ENCODE data around the gene C9orf153.
"Not testable (repeated sequence)": the region's sequence is repeated elsewhere in the genome, so short reads cannot be mapped to it uniquely, and the experiment has no call there.

Gene C9orf153

DNA sequence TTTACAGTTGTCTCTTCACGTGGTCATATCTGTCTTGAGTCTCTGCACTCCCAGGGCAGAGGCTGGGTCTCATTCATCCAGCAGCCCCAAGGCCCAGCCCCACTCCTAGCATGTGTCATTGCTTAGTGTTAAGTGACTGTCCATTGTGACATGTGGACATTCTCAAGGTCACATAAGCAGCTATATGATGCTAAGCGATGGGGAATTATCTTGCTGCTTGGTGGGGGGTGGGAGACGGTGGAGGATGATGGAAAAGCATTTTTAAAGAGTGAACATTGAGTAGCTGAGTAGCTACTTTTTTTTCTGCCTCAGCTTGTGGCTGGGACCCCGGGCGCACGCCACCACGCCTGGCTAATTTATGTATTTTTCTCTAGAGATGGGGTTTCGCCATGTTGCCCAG lies at the start of gene C9orf153:
TSS of gene C9orf153 (minus strand) at position 101 of the 400 bp plus-strand sequence. CDS start 30,054 bp downstream, outside the sequence.
- DNase-seq = no peak

DNA sequence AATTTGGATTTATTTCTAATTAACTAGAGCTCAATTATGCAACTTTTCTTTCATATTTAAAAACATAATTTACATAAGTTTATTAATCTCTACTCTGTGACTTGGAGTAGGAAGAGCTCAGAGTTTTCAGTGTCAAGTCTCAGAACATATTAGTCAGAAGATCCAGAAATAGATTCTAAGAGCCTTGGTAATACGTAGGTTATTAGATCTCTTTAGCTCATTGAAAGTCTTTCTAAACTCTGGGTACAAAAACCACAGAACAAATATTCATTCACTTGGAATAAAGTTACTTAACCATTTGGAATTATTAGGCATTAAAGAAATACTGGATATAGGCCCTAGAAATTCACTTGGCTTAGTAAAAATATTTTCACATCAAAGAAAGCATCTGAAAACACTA lies 49.2 kb upstream of the C9orf153 start:
- no peak for DNase-seq

DNA sequence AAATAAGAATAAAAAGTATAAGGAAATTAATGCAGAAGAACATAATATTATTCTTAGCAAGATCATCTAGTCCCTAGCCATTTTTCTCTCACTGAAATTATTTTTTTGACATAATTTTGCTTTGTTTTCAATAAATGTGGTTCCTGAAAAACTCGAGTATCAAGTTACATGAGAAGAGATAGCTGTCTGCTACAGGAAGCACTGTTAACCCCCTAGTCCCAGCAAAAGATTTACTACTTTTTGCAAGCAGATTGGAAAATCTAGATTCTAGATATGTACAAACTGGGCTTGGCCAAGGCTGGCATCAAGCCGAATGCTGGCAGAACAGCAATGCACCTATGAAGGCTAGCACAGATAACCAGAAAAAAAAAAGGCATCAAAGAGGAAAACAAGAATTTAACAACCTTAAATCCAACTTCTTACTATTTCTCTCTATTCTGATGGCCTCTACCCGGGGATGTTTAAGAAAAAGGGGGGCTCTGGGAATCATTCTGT lies 44.8 kb upstream of the C9orf153 start:
- DNase-seq = no peak

DNA sequence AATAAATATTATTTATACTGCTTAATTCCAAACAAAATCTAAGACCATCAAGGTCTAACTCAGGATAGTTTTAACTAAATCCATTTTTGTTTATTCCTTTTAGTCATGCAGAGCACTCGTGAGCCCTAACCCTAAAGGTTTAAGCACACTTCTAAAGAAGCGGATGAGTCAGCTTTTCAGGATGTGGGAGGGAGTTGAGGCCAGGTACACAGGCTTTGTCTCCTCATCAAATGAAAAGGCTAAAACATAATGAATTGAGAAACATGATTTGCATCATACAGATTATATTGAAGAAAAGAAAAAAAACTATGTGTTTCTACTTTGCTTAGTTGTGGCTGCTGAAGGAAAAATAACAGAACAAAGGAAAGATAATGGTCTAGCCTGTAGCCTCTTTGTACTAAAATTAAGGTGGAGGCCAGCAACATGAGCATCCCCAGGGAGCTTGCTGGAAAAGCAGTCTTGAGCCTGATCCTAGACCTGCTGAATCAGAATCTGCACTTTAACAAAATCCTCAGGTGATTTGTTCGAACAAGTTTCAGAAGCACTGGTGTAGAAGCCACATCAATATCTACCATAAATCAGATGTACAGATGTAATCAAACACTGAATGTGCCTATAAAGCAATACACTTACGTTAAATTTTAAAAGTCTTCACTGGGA lies 44.0 kb upstream of the C9orf153 start:
- DNase-seq = no peak

DNA sequence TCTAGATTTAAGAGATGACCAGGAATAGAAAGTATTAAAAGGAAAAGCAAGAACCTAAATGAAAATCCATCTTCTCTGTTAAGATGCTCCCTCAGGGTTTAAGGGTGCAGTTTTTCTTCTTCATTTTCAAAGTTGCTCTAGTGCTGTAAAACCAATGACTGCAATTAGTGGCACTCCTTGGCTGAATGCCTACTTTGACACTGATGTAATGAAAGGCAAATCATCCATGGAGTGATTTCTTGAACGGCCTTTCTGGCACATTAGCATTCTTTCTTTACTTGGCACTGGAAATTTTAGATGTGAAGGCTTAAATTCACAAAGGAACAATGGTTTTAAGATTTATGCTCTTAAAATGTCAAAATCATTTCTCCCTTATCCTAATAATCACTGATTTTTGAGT lies 42.2 kb upstream of the C9orf153 start:
- DNase-seq = no peak

DNA sequence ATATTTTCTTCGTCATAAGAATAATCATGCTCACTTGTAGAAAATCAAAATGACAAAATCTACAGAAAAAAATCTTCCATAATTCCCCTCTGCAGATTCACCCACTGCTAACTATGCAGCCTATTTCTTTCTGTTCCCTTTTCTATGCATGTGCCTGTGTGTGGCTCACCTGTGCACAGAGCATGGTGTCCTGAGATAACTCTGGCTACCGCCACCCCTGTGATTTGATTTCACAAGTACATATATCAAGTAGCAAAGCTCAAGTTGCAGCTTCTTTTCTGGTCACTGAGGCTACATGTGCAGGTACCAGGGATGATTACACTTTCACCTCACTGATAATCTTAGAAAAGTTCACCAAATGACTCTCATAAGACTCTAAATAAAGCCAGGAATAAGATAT lies 41.2 kb upstream of the C9orf153 start:
- DNase-seq = no peak

DNA sequence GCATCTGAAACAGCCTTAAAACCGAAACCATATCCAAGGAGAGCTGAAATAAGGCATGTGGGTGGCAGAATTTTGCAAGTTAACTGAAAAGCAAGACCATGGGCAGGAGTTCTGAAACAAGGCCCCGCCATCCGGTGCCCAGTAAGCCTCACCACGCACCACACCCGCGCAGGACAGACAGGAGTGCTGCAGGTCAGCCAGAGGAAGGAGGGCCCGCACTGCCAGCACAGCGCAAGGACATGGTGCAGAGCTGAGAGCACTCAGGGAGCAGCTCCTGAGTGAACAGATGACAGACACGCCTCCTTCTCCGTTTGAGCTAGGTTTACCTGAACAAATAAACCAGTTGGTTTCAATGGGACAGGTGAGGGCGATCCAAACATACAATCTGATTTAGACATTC lies 39.4 kb upstream of the C9orf153 start:
- no peak for DNase-seq

DNA sequence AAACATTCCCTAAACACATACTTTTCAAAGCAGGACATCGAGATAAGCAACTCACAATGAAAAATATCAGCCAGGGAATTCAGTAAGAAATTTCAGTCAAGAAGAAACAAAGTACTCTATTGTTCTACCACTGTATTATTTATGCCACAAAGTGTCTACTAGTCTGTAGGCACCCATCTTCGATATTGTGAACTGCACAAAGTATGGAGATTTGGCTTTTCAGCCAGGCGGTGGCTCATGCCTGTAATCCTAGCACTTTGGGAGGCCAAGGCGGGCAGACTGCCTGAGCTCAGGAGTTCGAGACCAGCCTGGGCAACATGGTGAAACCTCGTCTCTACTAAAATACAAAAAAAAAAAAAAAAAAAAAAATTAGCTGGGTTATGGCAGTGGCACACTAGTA lies 30.9 kb upstream of the C9orf153 start:
- not testable (repeated sequence) for DNase-seq

DNA sequence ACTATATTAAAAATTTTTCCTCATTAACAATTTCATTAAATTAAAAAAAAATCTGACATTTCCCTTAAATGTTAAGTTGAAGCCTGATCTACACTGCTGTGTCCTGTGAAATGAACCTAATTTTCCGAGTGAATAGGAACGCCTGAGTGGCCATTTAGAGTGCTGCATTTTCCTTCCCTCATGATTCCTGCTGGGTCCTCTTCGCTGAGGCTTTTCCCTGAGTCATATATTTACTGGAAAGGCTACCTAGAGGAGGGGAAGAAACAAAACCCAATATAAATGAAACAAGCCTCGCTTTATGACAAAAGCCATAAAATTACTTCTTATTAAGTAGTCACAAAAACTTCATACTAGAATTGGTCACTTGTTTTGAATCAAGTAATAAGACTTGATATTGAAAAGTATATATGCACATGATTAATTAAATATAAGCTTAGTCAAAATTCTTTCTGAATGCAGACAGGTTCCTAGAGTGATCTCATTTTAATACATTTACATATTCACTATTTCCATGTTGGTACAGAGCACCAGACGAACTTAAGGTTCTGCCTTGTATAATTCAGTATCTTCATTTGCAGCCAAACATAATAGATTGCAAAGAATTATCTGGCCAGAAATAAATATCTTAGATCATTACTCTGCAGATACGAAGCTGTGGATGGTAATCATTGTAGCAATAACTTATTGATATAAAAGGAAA lies 29.2 kb upstream of the C9orf153 start:
- no peak for DNase-seq

DNA sequence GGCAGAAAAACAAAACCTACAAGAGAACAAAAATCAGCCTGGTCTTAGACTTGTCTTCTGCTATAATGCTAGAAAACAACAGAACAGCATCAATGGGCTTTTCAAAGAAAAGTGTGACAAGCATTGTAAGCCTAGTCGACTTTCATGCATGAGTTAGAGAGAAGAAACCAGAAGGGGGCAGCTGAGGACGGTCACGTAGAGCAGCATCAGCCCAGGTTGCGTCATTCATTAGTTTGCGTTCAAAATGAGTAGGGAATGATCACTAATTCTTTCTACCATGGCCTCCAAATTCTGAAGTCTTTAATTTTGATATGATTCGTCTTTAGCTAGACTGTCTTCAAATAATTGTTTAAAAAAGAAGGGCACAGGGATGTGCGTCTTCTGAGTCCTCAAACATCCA lies 27.6 kb upstream of the C9orf153 start:
- no peak for DNase-seq

DNA sequence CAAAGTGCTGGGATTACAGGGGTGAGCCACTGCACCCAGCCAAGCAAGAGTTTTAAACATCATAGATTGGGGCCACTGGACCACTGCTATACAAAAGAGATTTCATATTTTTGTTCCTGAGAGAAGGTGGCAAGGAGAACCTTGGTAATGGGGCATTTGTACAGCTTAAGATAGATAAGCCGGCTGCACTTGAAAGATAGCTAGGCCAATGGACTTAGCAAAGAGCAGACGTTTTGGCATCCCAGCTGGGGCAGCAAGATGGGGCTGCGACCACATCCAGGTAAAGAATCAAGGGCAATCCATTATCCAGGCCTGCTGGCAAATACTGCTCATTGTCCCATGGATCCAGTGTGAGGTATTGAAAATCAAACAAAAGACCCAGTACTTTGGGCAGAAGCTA lies 26.8 kb upstream of the C9orf153 start:
- no peak for DNase-seq

DNA sequence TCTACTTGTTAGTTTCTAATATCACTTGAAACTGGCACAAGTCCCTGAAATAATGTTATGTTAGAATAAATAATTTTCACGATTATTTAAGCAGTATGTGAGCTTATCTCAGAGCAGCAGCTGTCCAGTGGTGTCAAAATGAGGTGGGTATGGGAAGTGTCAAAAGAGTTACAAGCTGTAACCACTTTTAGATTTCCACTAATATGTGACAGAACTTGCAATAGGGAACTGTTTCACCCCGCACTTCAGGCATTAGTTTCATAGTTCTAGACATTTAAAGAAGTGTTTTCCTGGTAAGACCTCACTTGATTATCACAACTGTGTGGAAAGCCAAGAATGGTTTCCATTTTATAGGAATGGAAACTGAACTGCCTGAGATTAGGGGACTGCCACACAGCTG lies 25.8 kb upstream of the C9orf153 start:
- DNase-seq = no peak

DNA sequence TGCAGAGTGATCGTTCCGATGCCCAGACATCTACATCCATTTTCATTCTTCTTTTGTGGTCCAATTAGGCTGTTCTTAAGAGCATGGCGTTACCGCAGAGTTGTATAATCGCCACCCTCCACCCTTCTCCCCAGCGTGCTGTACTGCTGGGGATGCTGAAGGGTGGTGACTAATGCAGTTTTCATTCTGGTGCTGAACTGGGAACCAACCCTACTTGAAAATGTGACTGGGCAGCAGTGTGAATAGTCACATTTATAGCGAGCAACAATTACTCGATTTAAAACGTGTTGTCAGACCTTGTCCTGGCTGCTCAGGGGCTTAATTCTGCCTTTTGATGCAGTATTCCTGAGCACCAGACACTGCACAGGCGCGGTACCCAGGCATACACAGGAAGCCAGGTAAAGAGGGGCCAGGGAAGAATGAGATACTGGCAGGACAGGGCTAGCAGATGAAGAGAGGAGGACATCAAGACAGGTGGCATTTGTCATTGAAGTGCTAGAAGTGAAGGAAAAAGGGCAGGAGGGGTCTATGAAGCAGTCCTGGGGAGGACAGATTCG lies 23.6 kb upstream of the C9orf153 start:
- no peak for DNase-seq

DNA sequence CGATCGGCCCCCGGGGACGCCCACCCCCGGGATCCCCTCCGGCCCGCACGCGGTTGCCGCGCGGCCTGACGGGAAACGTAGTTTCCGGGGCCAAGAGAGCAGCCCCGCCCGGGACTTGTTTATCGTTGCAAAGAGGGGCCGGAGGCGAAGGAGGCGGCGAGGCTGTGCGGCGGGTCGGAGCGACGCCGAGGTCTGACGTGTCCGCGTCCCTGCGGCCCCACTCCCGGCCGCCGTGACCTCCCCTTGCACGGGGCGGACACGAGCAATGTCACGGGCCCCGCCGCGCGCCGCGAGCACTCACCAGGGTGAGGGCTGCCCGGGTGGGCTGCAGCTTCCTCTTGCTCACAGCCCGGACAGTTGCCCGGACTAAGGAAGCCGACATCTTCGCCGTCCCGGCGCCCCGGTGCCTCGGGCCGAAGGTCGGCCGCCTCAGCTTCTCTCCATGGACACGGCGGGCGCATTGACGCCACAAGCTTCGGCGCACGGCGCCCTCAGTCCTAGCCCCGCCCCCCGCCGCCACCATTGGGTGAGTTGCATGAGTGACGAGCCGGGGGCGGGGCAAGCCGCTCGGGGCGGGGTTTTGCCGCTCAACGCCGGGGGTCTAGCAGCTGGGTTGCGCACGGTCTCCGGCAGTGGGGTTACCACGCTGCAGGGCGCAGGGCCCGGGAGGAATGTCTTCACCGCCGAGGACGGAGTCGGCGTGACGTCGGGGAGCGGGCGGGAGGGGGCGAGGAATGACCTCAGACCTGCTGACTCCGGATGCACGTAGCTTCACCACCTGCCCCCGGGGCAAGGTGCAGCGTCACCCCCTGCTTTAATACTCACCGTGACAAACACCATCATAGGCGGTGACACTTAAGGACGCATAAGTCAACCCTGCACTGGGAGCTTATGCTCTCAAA lies 22.9 kb upstream of the C9orf153 start, which contains the start of gene ISCA1:
TSS of gene ISCA1 (minus strand) at position 462 of the 902 bp plus-strand sequence. CDS start at position 382, 80 bp downstream.
- peak; percentile 91 for DNase-seq

DNA sequence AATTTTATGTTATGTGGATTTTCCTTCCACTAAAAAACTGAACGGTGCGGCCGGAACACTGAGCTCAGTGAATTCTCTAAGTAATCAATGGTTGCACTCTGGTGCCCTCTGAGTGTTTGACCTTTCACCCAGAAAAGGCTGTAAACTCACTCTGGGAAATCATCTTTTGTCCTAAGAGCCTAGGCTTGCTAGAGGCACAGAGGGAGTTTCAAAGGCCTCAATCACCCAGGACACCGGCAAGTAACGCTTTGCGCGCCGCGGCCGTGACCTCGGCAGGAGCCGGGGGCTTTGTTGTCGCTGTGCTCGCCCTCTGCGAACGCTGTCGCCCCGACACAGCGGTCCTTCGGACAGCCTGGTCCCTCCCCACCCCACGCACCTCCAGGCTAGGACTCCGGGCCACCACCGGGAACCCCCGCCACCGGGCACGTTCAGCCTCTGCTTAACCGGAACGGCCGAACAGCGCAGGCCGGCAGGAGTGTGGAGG lies 22.2 kb upstream of the C9orf153 start:
- DNase-seq = no peak

DNA sequence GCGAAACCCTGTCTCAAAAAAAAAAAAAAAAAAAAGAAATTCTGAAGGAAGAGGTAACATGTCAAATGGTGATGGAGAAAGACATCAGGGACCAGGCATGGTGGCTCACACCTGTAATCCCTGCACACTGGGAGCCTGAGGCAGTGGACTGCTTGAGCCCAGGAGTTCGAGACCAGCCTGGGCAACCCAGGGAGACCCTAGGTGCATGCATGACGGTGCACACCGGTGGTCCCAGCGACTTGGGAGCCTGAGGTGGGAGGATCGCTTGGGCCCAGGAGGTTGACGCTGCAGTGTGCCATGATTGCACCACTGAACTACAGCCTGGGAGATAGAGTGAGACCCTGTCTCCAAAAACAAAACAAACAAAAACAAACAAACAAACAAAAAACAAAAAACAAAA lies 21.1 kb upstream of the C9orf153 start:
- no peak for DNase-seq

DNA sequence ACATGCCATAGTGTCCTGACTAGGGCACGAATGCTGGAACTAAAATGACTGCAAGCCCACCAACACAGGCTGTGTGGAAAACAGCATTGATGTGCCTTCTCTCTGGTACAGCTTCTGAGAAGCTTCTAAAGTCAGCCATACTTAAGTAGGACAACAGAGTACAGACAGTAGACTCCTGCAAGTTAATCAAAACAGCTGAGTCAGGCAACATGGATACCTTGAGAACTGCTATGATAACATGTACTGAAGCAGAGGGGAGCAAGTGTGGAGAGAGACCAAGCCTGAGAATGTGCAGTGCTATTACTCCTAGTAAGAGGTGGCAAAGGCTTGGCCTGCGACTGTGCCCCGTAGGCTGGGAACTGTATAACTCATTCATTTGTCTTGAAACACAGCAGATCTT lies 20.4 kb upstream of the C9orf153 start:
- no peak for DNase-seq

DNA sequence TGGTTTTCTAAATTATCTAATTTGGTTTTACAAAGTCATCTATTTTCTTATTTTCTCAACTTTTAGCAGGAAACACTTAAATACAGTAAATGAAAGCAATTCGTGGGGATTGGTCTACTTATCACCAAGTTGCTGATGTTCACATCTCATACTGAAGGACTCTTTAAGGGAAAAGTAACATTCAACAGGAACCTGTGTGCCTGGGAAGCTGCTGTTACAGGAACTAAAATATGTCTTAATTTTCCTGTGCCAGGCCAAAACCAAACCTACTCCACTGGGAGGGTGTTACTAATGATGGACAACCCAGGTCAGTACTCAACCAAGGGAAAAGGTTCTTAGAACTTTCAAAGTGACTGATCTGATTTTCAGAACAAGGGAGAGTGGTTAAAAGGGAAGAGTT lies 17.6 kb upstream of the C9orf153 start:
- DNase-seq = no peak

DNA sequence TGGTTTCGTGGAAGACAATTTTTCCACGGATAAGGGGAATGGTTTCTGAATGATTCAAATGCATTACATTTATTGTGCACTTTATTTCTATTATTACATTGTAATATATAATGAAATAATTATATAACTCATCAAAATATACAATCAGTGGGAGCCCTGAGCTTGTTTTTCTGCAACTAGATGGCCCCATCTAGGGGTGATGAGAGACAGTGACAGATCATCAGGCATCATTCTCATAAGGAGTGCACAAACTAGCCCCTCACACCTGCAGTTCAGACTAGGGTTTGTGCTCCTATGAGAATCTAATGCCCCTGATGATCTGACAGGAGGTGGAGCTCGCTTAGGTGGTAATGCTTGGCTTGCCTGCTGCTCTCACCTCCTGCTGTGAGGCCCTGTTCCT lies 16.5 kb upstream of the C9orf153 start:
- no peak for DNase-seq

DNA sequence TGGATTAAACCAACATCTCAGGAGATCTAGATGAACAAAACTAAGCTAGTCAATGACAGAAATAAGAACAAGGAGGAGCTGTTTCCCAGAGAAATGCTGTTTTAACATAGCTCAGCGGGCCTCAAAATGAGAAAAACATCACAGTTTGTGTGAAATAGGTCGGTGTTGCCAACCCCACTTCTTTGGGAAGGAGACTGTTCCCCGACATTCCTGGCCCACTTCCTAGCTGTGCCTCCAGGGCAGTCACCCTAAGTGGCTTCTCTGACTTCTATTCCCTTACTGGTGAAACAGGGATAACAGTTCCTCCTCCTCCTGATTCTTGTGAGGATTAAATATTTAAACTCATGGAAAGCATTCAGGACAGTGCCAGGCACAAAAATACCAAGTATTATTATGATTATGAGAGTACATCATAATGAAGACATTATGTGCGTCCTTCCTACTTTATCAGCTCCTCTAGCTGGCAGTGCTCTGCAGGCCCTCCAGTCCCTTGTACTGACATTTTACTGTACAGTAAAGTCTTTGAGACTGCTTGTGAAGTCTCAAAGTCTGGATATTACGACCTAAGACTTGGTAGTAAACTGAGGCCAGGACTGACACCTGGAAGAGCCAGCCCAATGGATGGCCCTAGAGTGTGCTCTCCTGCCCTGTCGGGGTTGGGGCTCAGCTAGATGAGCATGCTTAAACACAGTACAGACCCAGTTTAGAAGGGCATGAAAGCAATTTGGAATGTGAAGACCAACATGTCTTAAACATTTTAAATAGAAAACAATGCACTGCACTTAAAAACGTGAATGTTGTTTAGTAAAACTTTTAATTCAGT lies 15.6 kb upstream of the C9orf153 start:
- DNase-seq = no peak

DNA sequence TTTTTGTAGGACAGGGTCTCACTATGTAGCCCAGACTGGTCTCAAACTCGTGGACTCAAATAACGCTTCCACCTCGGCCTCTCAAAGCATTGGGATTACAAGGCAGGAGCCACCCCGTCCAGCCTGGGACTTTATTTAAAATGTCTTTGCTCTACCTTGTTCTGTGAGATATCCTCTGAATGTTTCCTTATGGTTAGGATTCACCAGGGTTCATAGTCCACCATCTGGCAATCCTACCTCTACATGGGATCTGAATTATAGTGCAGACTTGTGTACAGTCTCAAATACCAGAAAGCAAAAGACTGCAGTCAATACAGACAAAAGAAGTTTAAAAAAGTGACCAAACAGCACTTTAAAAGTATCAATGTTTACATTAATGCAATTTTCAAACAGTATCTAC lies 12.8 kb upstream of the C9orf153 start:
- DNase-seq = no peak

DNA sequence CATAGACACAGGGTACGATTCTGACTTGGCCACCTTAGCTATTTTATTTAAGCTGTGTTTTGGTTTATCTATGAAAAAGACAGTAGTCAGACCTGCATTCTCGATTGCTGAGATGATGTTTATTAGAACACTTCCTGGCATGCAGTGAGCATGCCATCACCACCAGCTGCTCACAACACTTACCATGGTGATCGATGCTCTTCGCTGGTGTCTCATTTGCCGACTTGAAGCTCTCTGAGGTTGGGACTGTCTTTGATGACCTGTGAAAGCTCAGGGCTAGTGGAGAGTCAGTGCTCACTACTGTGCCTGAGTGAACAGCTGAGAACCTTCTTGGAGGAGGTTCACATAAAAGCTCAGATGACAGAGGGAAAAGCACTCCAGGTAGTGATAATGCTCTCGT lies 4.4 kb upstream of the C9orf153 start:
- no peak for DNase-seq
